ENCODE measurements around the gene TRAPPC2B.

The TRAPPC2B gene

DNA sequence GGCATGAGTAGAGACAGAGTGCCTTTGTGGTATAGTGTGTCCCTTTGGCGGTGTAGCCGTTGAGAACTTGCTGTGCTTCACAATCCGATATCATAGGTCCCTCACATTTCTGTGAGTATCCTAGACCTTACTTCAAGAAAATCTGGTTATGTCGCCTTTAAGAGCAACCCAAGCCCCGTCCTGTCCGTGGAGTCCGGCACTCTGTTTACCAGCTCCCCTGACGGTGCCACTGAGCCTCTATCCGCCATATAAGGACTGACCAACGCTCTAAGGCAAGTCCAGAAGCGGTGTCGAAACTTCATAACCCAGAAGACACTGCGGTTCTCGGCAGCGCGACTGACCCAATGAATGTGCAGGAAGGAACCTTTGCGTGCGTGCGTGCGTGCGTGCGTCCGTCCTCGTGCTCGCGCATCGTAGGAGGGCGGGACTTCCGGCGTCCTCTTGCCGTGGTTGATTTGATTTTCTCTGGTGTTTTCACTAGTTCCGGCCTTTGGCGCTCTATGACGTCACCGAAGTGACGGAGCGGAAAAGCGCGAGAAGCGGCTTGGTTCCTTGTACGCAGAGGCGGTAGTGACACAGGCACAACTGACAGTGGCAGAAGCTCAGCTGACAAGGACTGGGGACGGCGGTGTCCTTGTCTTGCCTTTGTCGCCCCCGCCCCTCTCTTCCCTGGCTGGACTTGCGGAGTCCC lies at the start of gene TRAPPC2B, which contains the start of gene ZNF547:
TRAPPC2B (plus strand) TSS at position 555 of the 691 bp plus-strand sequence. CDS start 1,283 bp downstream, outside the sequence.
ZNF547 (plus strand) TSS at position 555 of the 691 bp plus-strand sequence. CDS start 5,005 bp downstream, outside the sequence.
- peak; percentile 94 to 98 (median 97) for DNase-seq (ENCODE audit: low read depth in 3 of 3)

DNA sequence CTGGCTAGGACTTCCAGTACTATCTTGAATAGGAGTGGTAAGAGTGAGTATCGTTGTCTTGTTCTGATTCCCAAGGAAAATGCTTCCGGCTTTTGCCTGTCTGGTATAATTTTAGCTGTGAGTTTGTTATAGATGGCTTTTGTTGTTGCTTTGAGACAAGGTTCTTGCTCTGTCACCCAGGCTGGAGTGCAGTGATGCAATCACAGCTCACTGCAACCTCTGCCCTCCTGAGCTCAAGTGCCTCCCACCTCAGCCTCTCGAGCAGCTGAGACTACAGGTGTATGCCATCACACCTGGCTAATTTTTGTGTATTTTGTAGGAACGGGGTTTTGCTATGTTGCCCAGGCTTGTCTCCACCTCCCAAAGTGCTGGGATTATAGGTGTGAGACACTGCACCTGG lies 49.2 kb upstream of the TRAPPC2B start:
- DNase-seq (ENCODE audit: low read depth in 3 of 3), result no peak

DNA sequence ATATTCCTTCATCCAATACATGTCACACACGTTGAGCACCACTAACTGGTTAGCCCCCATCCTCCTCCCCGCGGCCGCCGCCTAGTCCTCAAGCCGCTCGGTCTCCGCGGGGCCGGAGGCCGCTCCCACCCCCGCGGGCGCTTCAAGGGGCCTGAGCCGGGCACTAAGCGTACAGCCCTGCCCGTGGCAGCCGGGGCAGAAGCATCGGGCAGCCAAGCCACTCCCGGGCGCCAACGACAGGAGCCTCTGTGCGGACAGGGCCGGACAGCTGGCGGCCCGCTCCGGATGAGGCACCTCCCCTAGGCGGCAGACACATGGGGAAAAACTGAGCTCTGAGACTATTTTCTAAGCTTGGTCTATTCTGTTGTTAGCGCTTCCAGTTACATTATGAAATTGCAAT lies 45.8 kb upstream of the TRAPPC2B start:
- DNase-seq (ENCODE audit: low read depth in 3 of 3), result no peak

DNA sequence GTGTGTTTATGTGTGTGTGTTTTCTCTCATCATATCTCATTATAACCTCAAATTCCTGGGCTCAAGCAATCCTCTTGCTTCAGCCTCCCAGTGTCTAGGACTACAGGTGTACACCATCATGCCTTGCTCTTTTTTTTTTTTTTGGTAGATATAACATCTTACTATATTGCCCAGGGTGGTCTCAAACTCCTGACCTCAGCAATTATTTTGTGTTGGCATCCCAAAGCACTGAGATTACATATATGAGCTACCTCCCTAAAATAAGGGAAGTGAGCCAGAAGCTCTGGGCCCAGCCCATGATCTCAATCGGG lies 43.5 kb upstream of the TRAPPC2B start:
- no peak for DNase-seq (ENCODE audit: low read depth in 3 of 3)

DNA sequence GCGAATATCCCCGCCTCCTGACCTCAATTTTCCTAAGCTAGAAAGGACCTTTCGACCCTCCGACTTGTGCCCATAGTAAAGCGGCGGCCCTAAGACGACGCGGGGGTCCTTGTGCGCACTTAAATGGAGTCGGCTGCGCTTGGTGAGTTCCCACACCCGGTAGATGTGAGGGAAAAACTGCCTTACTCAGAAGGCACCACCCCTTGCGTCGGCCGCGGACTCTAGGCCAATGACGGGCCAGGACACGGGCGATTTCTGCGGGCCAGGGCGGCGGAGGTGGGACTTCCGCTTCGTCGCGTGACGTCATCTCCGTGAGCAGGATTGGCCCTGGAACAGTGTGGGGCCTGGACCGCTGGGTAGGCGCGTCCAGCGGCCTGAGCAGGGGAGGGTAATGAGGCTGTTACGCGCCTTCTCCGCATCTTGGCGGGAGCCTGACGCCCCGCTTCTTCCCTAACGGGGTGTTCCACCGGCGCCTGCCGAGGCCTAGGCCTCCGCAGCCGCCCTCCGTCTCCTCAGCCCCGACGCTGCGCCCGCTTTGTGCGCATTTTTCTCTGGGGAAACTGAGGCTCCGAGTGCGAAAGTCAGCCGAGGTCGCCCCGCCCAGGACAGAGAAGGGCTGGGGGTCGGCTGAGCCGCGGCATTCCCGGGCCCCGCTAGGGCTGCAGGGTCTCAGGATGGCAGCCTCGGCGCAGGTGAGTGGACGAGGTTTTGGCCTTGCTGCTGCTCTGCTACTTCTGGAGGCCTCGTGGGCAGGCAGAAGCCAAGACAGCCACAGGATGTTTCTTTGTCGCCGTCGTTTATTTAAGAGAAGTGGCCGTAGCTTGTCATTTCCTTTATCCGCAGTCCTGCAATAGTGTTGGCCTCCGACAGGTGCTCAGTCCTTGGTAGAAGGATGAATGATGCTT lies 42.9 kb upstream of the TRAPPC2B start, which contains the start of gene ZNF543:
ZNF543 (plus strand) TSS at position 293 of the 905 bp plus-strand sequence; CDS start at position 675, 382 bp downstream.
- peak; percentile 81 to 89 (median 83) for DNase-seq (ENCODE audit: low read depth in 3 of 3)

DNA sequence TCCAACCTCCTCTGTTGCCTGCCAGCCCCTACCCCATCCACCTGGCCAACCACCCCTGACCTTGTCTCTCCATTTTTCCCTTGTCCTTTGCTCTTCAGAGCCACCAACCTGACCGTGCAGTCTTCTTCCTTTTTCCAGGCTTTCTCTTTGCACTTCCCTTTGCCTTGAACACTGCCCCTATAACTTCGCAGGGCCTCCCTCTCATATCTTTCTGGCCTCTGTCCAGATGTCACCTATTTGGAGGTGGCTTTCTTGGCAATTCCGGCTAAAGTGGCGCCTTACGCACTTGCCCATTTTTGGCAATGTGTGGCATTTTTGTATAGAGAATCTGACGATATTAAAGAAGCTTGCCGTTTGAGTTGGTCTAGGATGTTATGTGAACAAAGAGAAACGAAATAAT lies 42.2 kb upstream of the TRAPPC2B start:
- no peak for DNase-seq (ENCODE audit: low read depth in 3 of 3)

DNA sequence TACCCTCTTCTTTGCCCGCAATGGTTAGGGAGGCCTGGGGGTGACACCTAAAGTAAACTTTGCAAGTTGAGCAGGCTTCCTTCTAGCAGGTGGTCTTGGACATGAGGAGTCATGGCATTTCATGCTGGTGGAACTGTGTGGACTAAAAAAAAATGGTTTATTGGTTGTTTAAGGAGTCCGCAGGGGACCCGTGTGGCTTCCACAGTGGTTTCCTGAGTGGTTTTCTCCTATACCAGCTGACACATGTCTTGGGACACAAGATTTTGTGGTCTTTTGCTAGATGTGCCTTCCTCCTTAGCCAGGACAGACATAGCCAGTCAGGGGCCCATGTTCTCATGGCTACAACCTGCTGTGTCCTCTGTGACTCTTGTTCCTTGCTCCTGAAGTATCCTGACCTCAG lies 41.6 kb upstream of the TRAPPC2B start:
- no peak for DNase-seq (ENCODE audit: low read depth in 3 of 3)

DNA sequence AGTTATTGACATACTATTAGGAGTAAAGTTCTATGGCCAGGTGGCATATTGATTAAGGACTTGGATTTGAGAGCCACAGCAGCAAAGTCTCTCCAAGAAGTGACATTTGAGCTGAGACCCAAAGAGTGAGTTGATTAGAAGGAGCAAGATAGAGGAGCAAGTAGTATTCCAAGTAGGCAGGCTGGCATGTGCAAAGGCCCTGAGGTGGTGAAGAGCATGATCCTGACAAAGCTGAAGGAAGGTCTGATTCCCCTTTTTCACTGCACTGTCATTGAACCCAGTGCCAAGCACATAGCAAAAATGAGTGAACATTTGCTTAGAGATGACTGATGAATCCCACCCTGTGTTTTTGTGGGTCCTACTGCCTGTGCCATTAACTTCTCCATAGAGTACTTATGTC lies 38.4 kb upstream of the TRAPPC2B start:
- no peak for DNase-seq (ENCODE audit: low read depth in 3 of 3)

DNA sequence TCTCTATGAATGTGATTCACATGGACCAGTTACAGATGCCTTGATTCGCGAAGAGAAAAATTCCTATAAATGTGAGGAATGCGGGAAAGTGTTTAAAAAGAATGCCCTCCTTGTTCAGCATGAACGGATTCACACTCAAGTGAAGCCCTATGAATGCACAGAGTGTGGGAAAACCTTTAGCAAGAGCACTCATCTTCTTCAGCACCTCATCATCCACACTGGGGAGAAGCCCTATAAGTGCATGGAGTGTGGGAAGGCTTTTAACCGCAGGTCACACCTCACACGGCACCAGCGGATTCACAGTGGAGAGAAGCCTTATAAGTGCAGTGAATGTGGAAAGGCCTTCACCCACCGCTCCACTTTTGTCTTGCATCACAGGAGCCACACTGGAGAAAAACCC lies 35.4 kb upstream of the TRAPPC2B start:
- no peak for DNase-seq (ENCODE audit: low read depth in 3 of 3)

DNA sequence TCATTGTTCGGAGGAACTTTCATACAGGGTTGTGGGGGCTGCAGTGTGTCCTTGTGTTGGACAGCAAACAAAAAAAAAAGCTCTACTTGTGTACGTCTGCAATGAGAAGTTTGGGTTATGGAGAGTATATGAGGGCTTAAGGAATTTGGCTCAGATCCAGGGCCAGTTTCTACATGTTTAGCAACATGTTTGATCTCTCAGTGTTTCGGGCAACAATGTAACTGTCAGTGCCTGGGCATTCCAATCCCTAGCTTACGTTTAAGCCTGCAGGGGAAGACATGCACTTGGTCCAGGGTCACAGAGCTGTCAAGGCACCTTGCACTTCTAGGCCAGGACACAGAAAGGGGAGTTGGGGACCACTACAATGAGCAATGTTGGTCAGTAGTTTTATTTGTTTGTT lies 29.2 kb upstream of the TRAPPC2B start:
- no peak for DNase-seq (ENCODE audit: low read depth in 3 of 3)

DNA sequence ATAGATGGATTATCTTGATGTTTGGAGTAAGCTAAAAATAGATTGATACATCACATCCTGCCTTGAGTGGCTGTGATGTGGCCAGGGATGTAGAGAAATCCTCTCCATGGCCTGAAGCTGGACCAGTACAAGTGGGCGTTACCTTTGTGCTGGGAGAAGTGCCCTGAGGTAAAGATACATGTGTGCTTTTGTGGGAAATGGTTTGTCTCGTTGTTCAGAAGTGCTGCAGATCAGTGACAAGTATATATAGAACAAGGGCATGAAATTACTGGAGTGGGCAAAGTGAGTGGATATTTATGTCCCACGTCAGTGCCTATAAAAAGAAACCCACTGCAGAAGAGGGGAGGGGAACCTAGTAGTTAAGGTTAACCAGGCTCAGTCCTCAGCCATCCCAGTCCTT lies 24.5 kb upstream of the TRAPPC2B start:
- no peak for DNase-seq (ENCODE audit: low read depth in 3 of 3)

DNA sequence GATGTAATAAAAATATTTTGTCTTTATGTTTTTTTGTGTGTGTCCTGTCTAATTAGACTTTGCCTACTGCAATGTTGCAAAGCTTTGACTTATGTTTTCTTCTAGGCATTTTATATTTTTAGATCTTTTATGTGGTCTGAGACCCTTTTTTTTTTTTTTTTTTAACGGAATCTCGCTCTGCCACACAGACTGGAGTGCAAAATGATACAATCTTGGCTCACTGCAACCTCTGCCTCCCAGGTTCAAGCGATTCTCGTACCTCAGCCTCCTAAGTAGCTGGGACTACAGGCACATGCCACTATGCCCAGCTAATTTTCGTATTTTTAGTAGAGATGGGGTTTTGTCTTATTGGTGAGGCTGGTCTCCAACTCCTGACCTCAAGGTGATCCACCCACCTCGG lies 20.8 kb upstream of the TRAPPC2B start:
- no peak for DNase-seq (ENCODE audit: low read depth in 3 of 3)

DNA sequence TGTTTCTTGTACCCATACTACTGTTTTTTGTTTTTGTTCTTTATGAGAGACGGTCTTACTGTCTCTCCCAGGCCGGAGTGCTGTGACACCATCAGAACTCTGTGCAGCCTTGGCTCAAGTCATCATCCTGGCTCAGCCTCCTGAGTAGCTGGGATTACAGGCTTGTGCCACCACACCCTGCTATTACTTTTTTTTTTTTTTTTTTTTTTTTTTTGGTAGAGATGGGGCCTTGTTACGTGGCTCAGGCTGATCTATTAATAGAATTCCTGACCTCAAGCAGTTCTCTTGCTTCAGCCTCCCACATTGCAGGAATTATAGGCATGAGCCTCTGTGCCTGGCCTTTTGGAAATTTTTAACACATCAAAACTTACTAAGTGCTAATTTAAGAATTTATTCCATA lies 15.2 kb upstream of the TRAPPC2B start:
- no peak for DNase-seq (ENCODE audit: low read depth in 3 of 3)

DNA sequence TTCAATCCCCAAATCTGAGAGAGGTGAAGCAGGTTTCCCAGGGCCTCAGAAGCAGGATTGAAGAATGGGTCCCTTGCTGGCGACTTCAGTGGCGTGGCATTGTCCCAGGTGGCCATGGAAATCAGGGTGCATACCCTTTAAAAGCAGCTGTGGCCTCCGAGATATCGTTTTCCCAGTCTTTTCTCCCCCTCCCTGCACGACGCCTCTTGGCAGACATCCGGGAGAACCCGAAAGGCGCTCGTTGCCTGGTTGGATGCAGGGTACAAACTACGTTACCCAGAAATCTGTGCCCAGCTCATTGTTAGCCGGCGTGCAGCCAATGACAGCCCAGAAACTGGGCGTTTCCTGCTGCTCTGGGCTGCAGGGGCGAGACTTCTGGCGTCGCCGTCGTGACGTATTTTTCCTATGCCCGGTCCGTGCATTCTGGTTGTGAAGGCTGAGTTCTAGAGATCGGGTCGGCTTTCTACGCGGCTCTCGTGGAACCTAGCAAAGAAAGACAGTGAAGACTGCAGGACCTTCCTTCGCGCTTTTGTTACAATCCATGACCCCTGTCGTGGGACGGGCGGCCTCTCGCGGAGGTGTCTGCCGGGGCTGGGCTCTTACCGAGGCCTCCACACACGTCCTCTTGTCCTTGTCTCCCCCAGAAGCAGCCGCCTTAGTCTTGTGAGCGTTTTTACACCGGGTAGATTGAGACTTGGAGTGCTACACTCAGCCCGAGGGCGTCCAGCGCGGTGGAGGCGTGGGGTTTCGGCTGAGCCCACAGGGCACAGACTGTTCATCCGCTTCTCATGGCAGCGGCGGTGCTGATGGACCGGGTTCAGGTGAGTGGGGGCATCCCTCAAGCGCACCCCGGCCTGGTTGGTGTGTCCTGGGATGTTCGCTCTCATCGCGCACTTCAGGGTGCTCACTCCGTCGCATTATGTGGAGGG lies 12.2 kb upstream of the TRAPPC2B start, which contains the start of gene ZNF304:
ZNF304 (plus strand) TSS at position 395 of the 929 bp plus-strand sequence; CDS start at position 789, 394 bp downstream.
- peak; percentile 45 to 69 (median 67) for DNase-seq (ENCODE audit: low read depth in 3 of 3)

DNA sequence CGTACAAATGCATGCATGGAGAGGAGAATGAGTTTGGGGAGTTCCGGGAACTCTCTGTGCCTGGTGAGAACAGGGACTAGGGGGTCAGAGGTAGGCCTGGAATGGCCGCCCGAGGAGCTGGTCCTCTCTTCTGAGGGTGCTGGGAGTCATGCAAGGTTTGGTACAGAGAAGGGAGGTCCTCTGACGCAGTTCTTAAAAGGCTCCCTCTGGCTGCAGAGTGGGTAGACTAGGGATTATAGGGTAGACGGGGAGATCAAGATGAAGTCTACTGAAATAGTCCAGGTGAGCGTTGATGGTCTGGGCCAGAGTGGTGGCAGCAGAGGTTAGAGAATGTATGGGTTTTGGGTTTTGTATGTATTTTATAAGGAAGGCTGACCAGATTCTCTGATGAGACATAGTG lies 11.5 kb upstream of the TRAPPC2B start:
- DNase-seq (ENCODE audit: low read depth in 3 of 3), result no peak

DNA sequence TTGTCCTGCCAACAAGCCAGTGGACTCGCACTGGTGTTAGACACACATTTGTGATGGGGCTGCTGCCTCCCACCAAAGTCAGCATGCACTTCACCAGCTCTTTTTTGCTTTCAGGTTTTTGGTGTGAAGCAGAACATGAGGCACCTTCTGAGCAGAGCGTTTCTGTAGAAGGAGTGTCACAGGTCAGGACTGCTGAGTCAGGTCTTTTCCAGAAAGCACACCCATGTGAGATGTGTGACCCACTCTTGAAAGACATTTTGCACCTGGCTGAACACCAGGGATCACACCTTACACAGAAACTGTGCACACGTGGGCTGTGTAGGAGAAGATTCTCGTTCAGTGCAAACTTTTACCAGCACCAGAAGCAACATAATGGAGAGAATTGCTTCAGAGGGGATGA lies 7.4 kb upstream of the TRAPPC2B start:
- DNase-seq (ENCODE audit: low read depth in 3 of 3), result no peak

DNA sequence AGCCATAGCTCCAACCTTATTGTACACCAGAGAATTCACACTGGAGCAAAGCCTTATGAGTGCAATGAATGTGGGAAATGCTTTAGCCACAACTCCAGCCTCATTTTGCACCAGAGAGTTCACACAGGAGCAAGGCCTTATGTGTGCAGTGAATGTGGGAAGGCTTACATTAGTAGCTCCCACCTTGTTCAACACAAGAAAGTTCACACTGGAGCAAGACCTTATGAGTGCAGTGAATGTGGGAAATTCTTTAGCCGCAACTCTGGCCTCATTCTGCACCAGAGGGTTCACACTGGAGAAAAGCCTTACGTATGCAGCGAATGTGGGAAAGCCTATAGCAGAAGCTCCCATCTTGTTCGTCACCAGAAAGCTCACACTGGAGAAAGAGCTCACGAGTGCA lies 5.9 kb upstream of the TRAPPC2B start:
- no peak for DNase-seq (ENCODE audit: low read depth in 3 of 3)

DNA sequence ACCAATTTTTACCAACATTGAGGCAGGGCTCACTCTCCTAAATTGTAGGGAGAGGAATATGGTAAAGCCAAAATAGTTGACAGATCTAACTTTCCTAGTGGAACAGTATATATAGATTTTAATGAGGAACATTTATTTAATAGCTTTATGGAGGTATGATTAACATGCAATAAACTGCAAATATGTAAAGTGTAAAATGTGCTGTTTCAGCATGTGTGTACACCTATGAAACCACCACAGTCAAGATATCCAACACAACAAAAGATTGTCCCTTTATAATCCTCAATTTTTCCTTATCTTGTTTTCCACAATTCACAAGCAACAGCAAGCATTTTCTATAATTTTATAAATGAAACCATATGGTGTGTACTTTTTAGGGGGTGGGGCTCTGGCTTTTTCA lies 4.1 kb upstream of the TRAPPC2B start:
- no peak for DNase-seq (ENCODE audit: low read depth in 3 of 3)

DNA sequence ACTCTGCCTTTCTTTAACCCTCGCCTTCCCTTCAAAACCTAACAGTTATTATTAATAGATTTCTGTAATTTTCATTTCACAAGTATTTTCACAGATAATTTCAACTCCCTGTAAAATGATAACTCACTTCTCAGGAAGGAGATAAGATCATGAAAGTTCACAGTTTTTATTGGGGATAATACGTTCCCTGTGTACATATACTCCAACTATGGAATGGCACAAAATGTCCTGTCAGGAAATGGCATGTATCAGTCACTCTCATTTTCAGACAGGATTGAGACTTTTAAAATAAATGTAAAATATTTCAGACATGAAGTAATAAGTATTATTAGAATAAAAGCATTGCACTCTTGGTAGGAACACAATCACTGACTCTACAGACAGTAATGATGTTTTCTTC lies 932 bp upstream of the TRAPPC2B start:
- DNase-seq (ENCODE audit: low read depth in 3 of 3), result no peak

DNA sequence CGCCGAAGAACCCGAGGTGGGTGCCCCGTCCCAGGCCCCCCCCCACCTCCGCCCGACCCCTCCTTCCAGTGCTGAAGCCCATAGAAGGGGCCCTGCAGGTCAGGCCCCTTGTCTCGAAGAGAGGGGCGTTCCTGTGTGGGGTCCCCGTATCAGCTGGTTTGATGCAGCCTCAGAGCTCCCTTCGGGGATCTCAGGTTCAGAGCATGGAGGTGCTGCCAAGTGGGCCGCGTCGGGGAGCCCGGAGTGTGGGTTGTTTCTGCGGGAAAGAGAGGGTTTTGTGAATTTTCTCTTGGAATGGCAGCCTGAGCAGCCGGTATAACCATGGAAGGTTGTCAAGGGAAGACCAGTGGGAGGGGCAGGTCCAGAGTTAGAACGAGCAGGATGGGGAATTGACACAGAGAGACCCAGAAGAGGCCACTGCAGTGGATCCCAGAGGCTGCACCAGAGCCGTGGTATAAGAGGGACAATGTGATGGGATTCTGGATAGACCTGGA lies 384 bp downstream of the TRAPPC2B start:
- no peak for DNase-seq (ENCODE audit: low read depth in 3 of 3)

DNA sequence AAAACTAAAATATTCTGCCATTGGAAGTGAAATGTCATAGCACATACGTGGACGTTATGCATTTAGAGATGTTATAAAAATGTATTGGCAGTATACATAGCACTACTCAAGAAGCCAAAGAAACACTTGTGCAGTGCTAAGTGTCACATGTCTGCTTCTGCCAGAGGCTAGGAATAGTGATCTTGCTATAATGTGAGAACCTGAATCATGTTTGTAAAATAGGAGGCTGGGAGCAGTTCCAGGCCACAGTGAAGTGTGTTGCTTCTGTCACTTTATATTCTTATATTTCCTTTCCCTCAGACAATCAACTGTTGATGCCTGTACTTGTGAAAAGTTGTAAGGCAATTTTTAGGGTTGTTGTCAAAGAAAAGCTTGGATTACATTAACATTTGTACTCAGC lies 3.4 kb downstream of the TRAPPC2B start:
- no peak for DNase-seq (ENCODE audit: low read depth in 3 of 3)

DNA sequence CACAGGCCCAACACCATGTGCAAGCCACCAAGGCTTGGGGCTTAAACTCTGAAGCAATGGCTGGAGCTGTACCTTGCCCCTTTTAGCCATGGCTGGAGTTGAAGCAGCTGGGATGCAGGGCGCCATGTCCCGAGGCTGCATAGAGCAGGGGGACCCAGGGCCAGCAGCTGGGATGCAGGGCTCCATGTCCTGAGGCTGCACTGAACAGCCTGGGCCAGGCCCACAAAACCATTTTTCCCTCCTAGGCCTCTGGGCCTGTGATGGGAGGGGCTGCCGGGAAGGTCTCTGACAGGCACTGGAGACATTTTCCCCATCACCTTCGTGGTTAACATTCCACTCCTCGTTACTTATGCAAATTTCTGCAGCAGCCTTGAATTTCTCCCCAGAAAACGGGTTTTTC lies 10.8 kb downstream of the TRAPPC2B start:
- no peak for DNase-seq (ENCODE audit: low read depth in 3 of 3)
